HG03066 (cell line): ENCODE measurements around the gene WNK1.

Experiments used
- ATAC-seq: cut with Tn5 transposase; IDR thresholded peaks from one replicate; pipeline ENCODE4 v1.9.1; 2021; ENCODE audit warnings: low read depth; ENCODE audit not compliant: unreplicated experiment

WNK1 gene

DNA sequence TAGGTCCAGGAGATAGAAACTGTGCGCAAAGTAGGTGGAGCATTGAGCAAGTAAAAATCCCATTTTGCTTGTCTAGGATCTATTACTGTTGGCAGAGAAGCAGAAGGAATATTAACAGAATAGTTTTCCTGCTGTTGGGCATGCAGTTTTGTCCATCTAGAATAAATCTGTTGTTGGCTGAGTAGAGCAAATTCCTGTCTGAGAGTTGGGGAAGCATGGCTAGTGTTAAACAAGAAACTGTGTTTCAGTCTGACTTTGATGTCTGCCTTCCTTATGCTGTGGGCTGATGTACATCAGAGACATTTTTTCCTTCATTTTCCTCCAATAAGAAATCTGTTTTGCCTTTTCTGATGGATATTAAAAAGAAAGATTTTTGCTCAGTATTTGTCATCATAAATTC is 99.0 kb downstream of the WNK1 start:
- no peak for ATAC-seq

GRCh38 chr12:851913-852312 is 99.5 kb downstream of the WNK1 start:
- no peak for ATAC-seq

GRCh38 chr12:852864-853263 is 100.5 kb downstream of the WNK1 start:
- ATAC-seq, result no peak

GRCh38 chr12:857611-858010 is 105.2 kb downstream of the WNK1 start:
- ATAC-seq, result no peak

GRCh38 chr12:862303-862911 is 110.0 kb downstream of the WNK1 start:
- no peak for ATAC-seq

DNA sequence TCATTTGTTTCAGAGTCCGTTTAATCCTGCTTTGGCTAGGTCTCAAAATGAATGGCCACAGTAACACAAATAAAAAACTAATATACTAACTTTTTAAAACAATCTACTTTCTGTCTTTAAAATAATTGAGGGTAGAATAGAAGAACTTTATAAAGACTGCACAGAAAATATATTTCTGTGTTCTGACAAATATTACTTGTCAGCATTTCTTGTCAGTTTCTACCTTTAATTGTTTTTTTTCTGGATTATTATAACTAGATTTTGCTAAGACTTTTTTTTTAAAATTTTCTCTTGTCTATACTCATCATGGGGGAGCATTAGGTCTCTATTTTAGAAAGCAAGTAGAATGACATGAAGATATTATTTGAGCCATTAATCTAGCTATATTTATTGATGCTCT is 110.9 kb downstream of the WNK1 start:
- no peak for ATAC-seq

GRCh38 chr12:865614-866013 is 113.2 kb downstream of the WNK1 start:
- no peak for ATAC-seq

DNA sequence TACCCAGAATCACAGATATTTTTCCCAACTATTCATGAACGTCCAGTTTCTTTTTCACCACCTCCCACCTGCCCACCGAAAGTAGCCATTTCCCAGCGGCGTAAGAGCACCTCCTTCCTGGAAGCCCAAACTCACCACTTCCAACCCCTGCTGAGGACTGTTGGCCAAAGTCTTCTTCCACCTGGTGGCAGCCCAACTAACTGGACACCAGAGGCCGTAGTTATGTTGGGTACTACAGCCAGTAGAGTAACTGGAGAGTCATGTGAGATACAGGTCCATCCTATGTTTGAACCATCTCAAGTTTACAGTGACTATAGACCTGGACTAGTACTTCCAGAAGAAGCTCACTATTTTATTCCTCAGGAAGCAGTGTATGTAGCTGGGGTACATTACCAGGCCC is 115.5 kb downstream of the WNK1 start:
- no peak for ATAC-seq

- no peak for ATAC-seq
Measured at GRCh38 chr12:868722-869121, 116.3 kb downstream of the WNK1 start.

- ATAC-seq, result no peak
Measured at GRCh38 chr12:870378-870777, 118.0 kb downstream of the WNK1 start.

GRCh38 chr12:873954-874353 is 121.6 kb downstream of the WNK1 start:
- ATAC-seq, result no peak

DNA sequence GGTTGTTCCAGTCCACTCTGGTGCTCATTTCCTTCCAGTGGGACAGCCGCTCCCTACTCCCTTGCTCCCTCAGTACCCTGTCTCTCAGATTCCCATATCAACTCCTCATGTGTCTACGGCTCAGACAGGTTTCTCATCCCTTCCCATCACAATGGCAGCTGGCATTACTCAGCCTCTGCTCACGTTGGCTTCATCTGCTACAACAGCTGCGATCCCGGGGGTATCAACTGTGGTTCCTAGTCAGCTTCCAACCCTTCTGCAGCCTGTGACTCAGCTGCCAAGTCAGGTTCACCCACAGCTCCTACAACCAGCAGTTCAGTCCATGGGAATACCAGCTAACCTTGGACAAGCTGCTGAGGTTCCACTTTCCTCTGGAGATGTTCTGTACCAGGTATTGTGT is 127.3 kb downstream of the WNK1 start:
- no peak for ATAC-seq

DNA sequence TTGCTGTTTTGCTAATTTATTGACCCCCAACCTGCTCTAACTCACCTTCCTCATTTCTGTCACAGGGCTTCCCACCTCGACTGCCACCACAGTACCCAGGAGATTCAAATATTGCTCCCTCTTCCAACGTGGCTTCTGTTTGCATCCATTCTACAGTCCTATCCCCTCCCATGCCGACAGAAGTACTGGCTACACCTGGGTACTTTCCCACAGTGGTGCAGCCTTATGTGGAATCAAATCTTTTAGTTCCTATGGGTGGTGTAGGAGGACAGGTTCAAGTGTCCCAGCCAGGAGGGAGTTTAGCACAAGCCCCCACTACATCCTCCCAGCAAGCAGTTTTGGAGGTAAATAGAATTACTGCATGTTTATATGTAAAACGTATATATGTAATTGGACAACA is 128.3 kb downstream of the WNK1 start:
- ATAC-seq, result no peak

DNA sequence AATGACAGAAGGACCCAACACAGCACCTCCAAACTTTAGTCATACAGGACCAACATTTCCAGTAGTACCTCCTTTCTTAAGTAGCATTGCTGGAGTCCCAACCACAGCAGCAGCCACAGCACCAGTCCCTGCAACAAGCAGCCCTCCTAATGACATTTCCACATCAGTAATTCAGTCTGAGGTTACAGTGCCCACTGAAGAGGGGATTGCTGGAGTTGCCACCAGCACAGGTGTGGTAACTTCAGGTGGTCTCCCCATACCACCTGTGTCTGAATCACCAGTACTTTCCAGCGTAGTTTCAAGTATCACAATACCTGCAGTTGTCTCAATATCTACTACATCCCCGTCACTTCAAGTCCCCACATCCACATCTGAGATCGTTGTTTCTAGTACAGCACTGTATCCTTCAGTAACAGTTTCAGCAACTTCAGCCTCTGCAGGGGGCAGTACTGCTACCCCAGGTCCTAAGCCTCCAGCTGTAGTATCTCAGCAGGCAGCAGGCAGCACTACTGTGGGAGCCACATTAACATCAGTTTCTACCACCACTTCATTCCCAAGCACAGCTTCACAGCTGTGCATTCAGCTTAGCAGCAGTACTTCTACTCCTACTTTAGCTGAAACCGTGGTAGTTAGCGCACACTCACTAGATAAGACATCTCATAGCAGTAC is 132.5 kb downstream of the WNK1 start:
- no peak for ATAC-seq

- ATAC-seq, result no peak
Measured at GRCh38 chr12:885701-886100, 133.3 kb downstream of the WNK1 start.

- no peak for ATAC-seq
Measured at GRCh38 chr12:886206-886605, 133.8 kb downstream of the WNK1 start.

- ATAC-seq, result no peak
Measured at GRCh38 chr12:894226-894625, 141.8 kb downstream of the WNK1 start.

- ATAC-seq, result no peak
Measured at GRCh38 chr12:896031-896430, 143.7 kb downstream of the WNK1 start.

- ATAC-seq, result no peak
Measured at GRCh38 chr12:897386-897785, 145.0 kb downstream of the WNK1 start.

- ATAC-seq, result no peak
Measured at GRCh38 chr12:902581-902980, 150.2 kb downstream of the WNK1 start.

DNA sequence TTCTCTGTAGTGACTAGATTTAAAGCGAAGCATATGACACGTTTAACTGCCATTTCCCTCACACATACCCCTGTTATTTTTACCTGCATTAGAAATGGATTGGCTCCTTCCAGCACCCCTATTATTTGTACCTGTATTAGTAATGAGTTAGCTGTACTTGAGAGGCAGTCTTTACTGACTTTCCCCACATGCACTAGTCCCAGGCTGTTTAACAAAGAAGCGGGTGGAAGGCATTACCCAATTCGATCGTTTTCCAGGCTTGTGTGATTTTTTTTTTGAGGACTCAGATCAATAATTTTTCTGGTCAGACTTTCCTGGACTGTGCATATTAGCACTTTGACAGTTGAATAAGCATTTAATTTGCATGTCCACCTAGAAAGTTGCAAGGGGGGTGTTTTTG is 150.7 kb downstream of the WNK1 start:
- no peak for ATAC-seq

GRCh38 chr12:904010-904414 is 151.6 kb downstream of the WNK1 start:
- ATAC-seq, result no peak
